Kidney (tissue), 14 donors: ENCODE measurements around the gene TNFRSF18. TPM values are rescaled to one million over a fixed set of nuclear protein-coding genes. Genes with fewer than 3 reads are reported as not detected.

Source experiments
- DNase-seq, 5 donors: peaks; one replicate each; pipeline ENCODE4 v3.0.0-alpha.2; 2013 to 2020
- FAIRE-seq: peaks from 2 replicates; lab custom pipeline; 2012; peaks lifted over from hg19 to GRCh38; lab: Jason Lieb, UNC
- H3K27ac ChIP-seq, 2 donors: one replicate each; pipeline ENCODE4 v1.7.0; 2013; ENCODE audit warnings: low read depth in 2 of 2, low read length in 2 of 2, inconsistent platforms in 1 of 2
- H3K27me3 ChIP-seq: one replicate; pipeline ENCODE4 v1.7.1; 2013; ENCODE audit warnings: low read length, inconsistent platforms; ENCODE audit not compliant: control insufficient read depth, insufficient read depth
- H3K36me3 ChIP-seq, 3 donors: one replicate each; pipeline versions ENCODE4 v1.7.0 to v1.7.1; 2013; ENCODE audit warnings: low read length in 3 of 3, control low read depth in 1 of 3, inconsistent platforms in 1 of 3; ENCODE audit not compliant: insufficient read depth in 3 of 3, control insufficient read depth in 2 of 3
- H3K4me1 ChIP-seq, 3 donors: one replicate each; pipeline versions ENCODE4 v1.7.0 to v1.7.1; 2013; ENCODE audit warnings: low read length in 3 of 3, inconsistent platforms in 1 of 3, low read depth in 1 of 3; ENCODE audit not compliant: control insufficient read depth in 2 of 3, insufficient read depth in 2 of 3
- H3K4me3 ChIP-seq, 3 donors: one replicate each; pipeline versions ENCODE4 v1.7.0 to v1.8.1; 2013; ENCODE audit warnings: low read length in 3 of 3, control low read depth in 1 of 3, inconsistent platforms in 1 of 3
- H3K9ac ChIP-seq, 3 donors: one replicate each; pipeline versions ENCODE4 v1.7.0 to v1.7.1; 2013; ENCODE audit warnings: low read length in 3 of 3, control low read depth in 1 of 3, inconsistent platforms in 1 of 3
- H3K9me3 ChIP-seq, 3 donors: one replicate each; pipeline versions ENCODE4 v1.7.0 to v1.7.1; 2013; ENCODE audit warnings: low read length in 3 of 3, control low read depth in 1 of 3, inconsistent platforms in 1 of 3; ENCODE audit not compliant: control insufficient read depth in 2 of 3, insufficient read depth in 1 of 3
- CTCF ChIP-seq: IDR thresholded peaks from 3 replicates; pipeline ENCODE4 v1.5.1; 2012; ENCODE audit warnings: mild to moderate bottlenecking, moderate library complexity, borderline replicate concordance; ENCODE audit not compliant: insufficient read depth; ENCODE audit errors: extremely low read depth
- intact Hi-C: fragments of 100-400 bp; cut with DNase I; formaldehyde crosslinking; loops from one replicate; pipeline ENCODE4 v1.11.1; 2022
- polyA plus RNA-seq: library from polyadenylated mRNA; stranded (reverse); fragments of 350-450 nt; fragmentation: Illumina TruSeq; extraction: RNeasy Lipid Tissue Mini Kit (QIAGEN cat#74804); gene quantifications from one replicate; pipeline ENCODE4 v1.2.3, GENCODE V29; 2014; ENCODE audit warnings: low read depth, low replicate concordance; ENCODE audit not compliant: insufficient read depth
- total RNA-seq: library from RNA; stranded (reverse); fragmentation: NEBNext Ultra II Directional; extraction: Animal tissue kit (Norgen Biotek cat#: 25700); gene quantifications from one replicate; pipeline ENCODE4 v1.2.1, GENCODE V29; 2021
- donor health status: control.
- donor health status: control.
- donor health status: control.
- donor health status: control.
- donor health status: control.
- donor health status: DM: yes; HTN: yes; CAD: no.
- donor health status: Normal renal cell carcinoma (clear cell type).

Gene TNFRSF18
- total and polyA plus RNA-seq, 2 donors from 2014 or later: 8.1 TPM; not detected in 1

GRCh38 chr1:1171546-1172340 lies 34.6 kb downstream of the TNFRSF18 start:
- DNase-seq (peak in 2 of 5 donors; percentile 50 to 72), FAIRE-seq (no peak)
- H3K36me3 ChIP-seq: no peaks in the 10 kb centered on the region
- intact Hi-C loops: no loop called here
- H3K9me3 ChIP-seq: no peaks in the 10 kb centered on the region
- no peak overlapping the region for H3K27ac ChIP-seq
- no peaks in the 10 kb centered on the region for H3K27me3 ChIP-seq
- no peak for TF ChIP-seq CTCF
- peaks cover 0 to 4% (median 0%) of the 10 kb centered on the region in 3 donors for H3K4me1 ChIP-seq
- no peak overlapping the region for H3K9ac ChIP-seq
- no peak overlapping the region for H3K4me3 ChIP-seq

- no peak for TF ChIP-seq CTCF
- no peak for FAIRE-seq
- Histone ChIP-seq H3K4me3 (no peak overlapping the region), H3K4me1 (peaks cover 0 to 4% (median 0%) of the 10 kb centered on the region in 3 donors), H3K9ac (no peak overlapping the region), H3K36me3 (no peaks in the 10 kb centered on the region), H3K27me3 (no peaks in the 10 kb centered on the region), H3K27ac (no peak overlapping the region), H3K9me3 (no peaks in the 10 kb centered on the region)
- intact Hi-C loops: no loop called here
- DNase-seq: peak in 2 of 5 donors; percentile 52 to 65
Observed at GRCh38 chr1:1171161-1171545, 35.2 kb downstream of the TNFRSF18 start.

GRCh38 chr1:1170215-1171091 lies 35.9 kb downstream of the TNFRSF18 start:
- Histone ChIP-seq H3K36me3 (no peaks in the 10 kb centered on the region), H3K27me3 (no peaks in the 10 kb centered on the region), H3K9me3 (no peaks in the 10 kb centered on the region), H3K4me1 (peaks cover 0 to 7% (median 4%) of the 10 kb centered on the region in 3 donors), H3K4me3 (no peak overlapping the region), H3K27ac (no peak overlapping the region), H3K9ac (no peak overlapping the region)
- FAIRE-seq (no peak), DNase-seq (peak in 3 of 5 donors; percentile 9 to 76 (median 57))
- TF ChIP-seq CTCF: no peak
- intact Hi-C loops: no loop called here
